ENCODE results near the gene LFNG. TPM values are rescaled to one million over a fixed set of nuclear protein-coding genes. Genes with fewer than 3 reads are reported as not detected.

The LFNG gene
- total RNA-seq, 1 donor from 2014 or later = 42.6 TPM

GRCh38 chr7:2497500-2498336, 21.9 kb upstream of the LFNG start:
- H3K27me3 ChIP-seq (ENCODE audit: low read depth) = peaks cover 30% of the 10 kb centered on the region
- ATAC-seq (no peak), DNase-seq (no peak)

GRCh38 chr7:2498708-2499107, 20.9 kb upstream of the LFNG start:
- no peak overlapping the region for H3K27ac ChIP-seq
- peaks cover 30% of the 10 kb centered on the region for H3K27me3 ChIP-seq (ENCODE audit: low read depth)
- H3K9me3 ChIP-seq = no peaks in the 10 kb centered on the region
- H3K4me1 ChIP-seq = peaks cover 10% of the 10 kb centered on the region
- DNase-seq (no peak), ATAC-seq (no peak)
- no peaks in the 10 kb centered on the region for H3K36me3 ChIP-seq
- intact Hi-C loops (cut with DNase I) = no loop called here
- no peak for TF ChIP-seq CTCF (IDR thresholded peaks at IDR 0.05)
- H3K4me3 ChIP-seq = no peak overlapping the region

More at GRCh38 chr7:2497500-2498336, 21.9 kb upstream of the LFNG start:
- Histone ChIP-seq H3K9me3 (no peaks in the 10 kb centered on the region), H3K4me1 (peaks cover 20% of the 10 kb centered on the region), H3K27ac (no peak overlapping the region), H3K4me3 (no peak overlapping the region), H3K36me3 (no peaks in the 10 kb centered on the region)
- intact Hi-C loops (cut with DNase I) = no loop called here
- no peak for TF ChIP-seq CTCF (IDR thresholded peaks at IDR 0.05)

GRCh38 chr7:2499181-2499580, 20.4 kb upstream of the LFNG start:
- peaks cover 6% of the 10 kb centered on the region for H3K4me1 ChIP-seq
- intact Hi-C loops (cut with DNase I) = no loop called here
- H3K9me3 ChIP-seq = no peaks in the 10 kb centered on the region
- H3K27me3 ChIP-seq (ENCODE audit: low read depth) = peaks cover 30% of the 10 kb centered on the region
- H3K4me3 ChIP-seq = no peak overlapping the region
- H3K36me3 ChIP-seq = no peaks in the 10 kb centered on the region
- ATAC-seq = no peak
- no peak for DNase-seq
- TF ChIP-seq CTCF (IDR thresholded peaks at IDR 0.05) = no peak
- no peak overlapping the region for H3K27ac ChIP-seq

GRCh38 chr7:2499719-2500430, 19.7 kb upstream of the LFNG start:
- peaks cover 30% of the 10 kb centered on the region for H3K27me3 ChIP-seq (ENCODE audit: low read depth)
- DNase-seq = no peak
- intact Hi-C loops (cut with DNase I) = no loop called here

GRCh38 chr7:2500701-2501100, 18.9 kb upstream of the LFNG start:
- DNase-seq (no peak), ATAC-seq (no peak)
- Histone ChIP-seq H3K27me3 (ENCODE audit: low read depth) (peaks cover 26% of the 10 kb centered on the region), H3K4me3 (no peak overlapping the region), H3K9me3 (no peaks in the 10 kb centered on the region), H3K36me3 (no peaks in the 10 kb centered on the region), H3K27ac (no peak overlapping the region), H3K4me1 (no peaks in the 10 kb centered on the region)
- intact Hi-C loops (cut with DNase I) = no loop called here
- TF ChIP-seq CTCF (IDR thresholded peaks at IDR 0.05) = no peak

More at GRCh38 chr7:2499719-2500430, 19.7 kb upstream of the LFNG start:
- Histone ChIP-seq H3K9me3 (no peaks in the 10 kb centered on the region), H3K36me3 (no peaks in the 10 kb centered on the region), H3K4me1 (no peaks in the 10 kb centered on the region), H3K4me3 (no peak overlapping the region), H3K27ac (no peak overlapping the region)
- TF ChIP-seq CTCF (IDR thresholded peaks at IDR 0.05) = no peak
- ATAC-seq = no peak

Data from lower lobe of right lung (tissue), 2 donors.